Progenitor cell of endocrine pancreas (in vitro differentiated cells): ENCODE measurements around the gene C21orf58. TPM values are rescaled to one million over a fixed set of nuclear protein-coding genes. Genes with fewer than 3 reads are reported as not detected.

ENCODE experiments used
- DNase-seq: peaks from one replicate; pipeline ENCODE4 v3.0.0; 2021; ENCODE audit warnings: low spot score; ENCODE audit not compliant: unreplicated experiment
- H3K27ac Mint-ChIP-seq: 2 replicates; pipeline ENCODE4 v1.8.0; 2021; ENCODE audit warnings: mild to moderate bottlenecking, moderate library complexity, mixed read lengths
- H3K27me3 Mint-ChIP-seq: 2 replicates; pipeline ENCODE4 v1.8.0; 2021; ENCODE audit warnings: mixed read lengths
- H3K36me3 Mint-ChIP-seq: 2 replicates; pipeline ENCODE4 v1.8.0; 2022; ENCODE audit warnings: mixed read lengths; ENCODE audit not compliant: insufficient read depth
- H3K4me1 Mint-ChIP-seq: 2 replicates; pipeline ENCODE4 v1.8.0; 2021; ENCODE audit warnings: low read depth, mixed read lengths
- H3K4me3 Mint-ChIP-seq: 2 replicates; pipeline ENCODE4 v1.8.0; 2021; ENCODE audit warnings: low read depth, mild to moderate bottlenecking, moderate library complexity, mixed read lengths
- H3K9me3 Mint-ChIP-seq: 2 replicates; pipeline ENCODE4 v1.8.0; 2021; ENCODE audit warnings: low read depth, mixed read lengths
- CTCF ChIP-seq: fragments of 200-600 bp; sonication (generic); IDR thresholded peaks from one replicate; pipeline ENCODE4 v1.5.0; 2021; ENCODE audit warnings: antibody characterized with exemption, mild to moderate bottlenecking; ENCODE audit not compliant: unreplicated experiment
- total RNA-seq: library from RNA; stranded (reverse); gene quantifications from 2 replicates; pipeline ENCODE4 v1.2.1, GENCODE V29; 2021

The C21orf58 gene
- total RNA-seq, 1 donor from 2014 or later = 31.5 TPM

GRCh38 chr21:46352913-46353312 is 29.2 kb upstream of the C21orf58 start:
- no peak for DNase-seq
- no peak for TF ChIP-seq CTCF
- Mint-ChIP-seq H3K4me3 (no peak overlapping the region), H3K36me3 (peaks cover 15% of the 10 kb centered on the region), H3K27ac (no peak overlapping the region), H3K9me3 (no peaks in the 10 kb centered on the region), H3K4me1 (no peaks in the 10 kb centered on the region), H3K27me3 (no peaks in the 10 kb centered on the region)

- Mint-ChIP-seq H3K27ac (no peak overlapping the region), H3K27me3 (no peaks in the 10 kb centered on the region), H3K36me3 (peaks cover 14% of the 10 kb centered on the region), H3K4me1 (no peaks in the 10 kb centered on the region), H3K4me3 (no peak overlapping the region), H3K9me3 (no peaks in the 10 kb centered on the region)
- no peak for TF ChIP-seq CTCF
- no peak for DNase-seq
These were observed 28.5 kb upstream of the C21orf58 start for GRCh38 chr21:46352164-46352515.

- no peak for DNase-seq
- H3K4me3 Mint-ChIP-seq = no peak overlapping the region
- no peaks in the 10 kb centered on the region for H3K9me3 Mint-ChIP-seq
- no peak overlapping the region for H3K27ac Mint-ChIP-seq
- H3K4me1 Mint-ChIP-seq = no peaks in the 10 kb centered on the region
- no peaks in the 10 kb centered on the region for H3K27me3 Mint-ChIP-seq
- peaks cover 12% of the 10 kb centered on the region for H3K36me3 Mint-ChIP-seq
- no peak for TF ChIP-seq CTCF
These were observed 27.9 kb upstream of the C21orf58 start for GRCh38 chr21:46351476-46352163.

GRCh38 chr21:46350981-46351380 is 27.3 kb upstream of the C21orf58 start:
- no peaks in the 10 kb centered on the region for H3K9me3 Mint-ChIP-seq
- H3K4me3 Mint-ChIP-seq = no peak overlapping the region
- H3K4me1 Mint-ChIP-seq = no peaks in the 10 kb centered on the region
- peaks cover 14% of the 10 kb centered on the region for H3K36me3 Mint-ChIP-seq
- H3K27ac Mint-ChIP-seq = no peak overlapping the region
- DNase-seq = no peak
- H3K27me3 Mint-ChIP-seq = no peaks in the 10 kb centered on the region
- no peak for TF ChIP-seq CTCF

GRCh38 chr21:46350571-46350970 is 26.9 kb upstream of the C21orf58 start:
- Mint-ChIP-seq H3K9me3 (no peaks in the 10 kb centered on the region), H3K27me3 (no peaks in the 10 kb centered on the region)

More at GRCh38 chr21:46350571-46350970, 26.9 kb upstream of the C21orf58 start:
- H3K27ac Mint-ChIP-seq = no peak overlapping the region
- no peak for TF ChIP-seq CTCF
- H3K4me1 Mint-ChIP-seq = no peaks in the 10 kb centered on the region
- no peak for DNase-seq
- H3K36me3 Mint-ChIP-seq = peaks cover 14% of the 10 kb centered on the region
- H3K4me3 Mint-ChIP-seq = no peak overlapping the region
